GM12878 (cell line): Measurements from ENCODE around the gene SEC24C. TPM values are rescaled to one million over a fixed set of nuclear protein-coding genes. Genes with fewer than 3 reads are reported as not detected.

Experiments
- SMAD5 ChIP-seq: IDR thresholded peaks from 2 replicates; pipeline ENCODE4 v1.6.1; 2016; ENCODE audit warnings: antibody characterized with exemption, low read depth
- SMC3 ChIP-seq: IDR thresholded peaks from 2 replicates; pipeline ENCODE4 v1.6.1; 2011; ENCODE audit warnings: low read length, improper control_type of control experiment, borderline replicate concordance
- SP1 ChIP-seq: IDR thresholded peaks from one replicate; pipeline ENCODE4 v1.6.1; 2011; ENCODE audit warnings: low read depth, low read length
- SRF ChIP-seq, 2 experiments: IDR thresholded peaks; 2 replicates each; pipeline ENCODE4 v1.6.1; 2011; ENCODE audit warnings: low read depth in 2 of 2, low read length in 2 of 2, mild to moderate bottlenecking in 1 of 2, moderate library complexity in 1 of 2
- ZBTB4 ChIP-seq: fragments of 450-650 bp; formaldehyde crosslinking; IDR thresholded peaks from 2 replicates; pipeline ENCODE4 v1.4.0; 2022; ENCODE audit warnings: mild to moderate bottlenecking, moderate library complexity
- polyA plus RNA-seq, 11 experiments: library from polyadenylated mRNA; depleted of rRNA in 4 of 11; unstranded in 6 of 11; stranded (reverse) in 5 of 11; fragments of >200 nt; fragmentation: Nextera tagmentation in 4 of 11; fragmentation: Illumina TruSeq in 1 of 11; extraction: Ambion mirVana in 4 of 11; extraction: Trizol in 1 of 11; gene quantifications; 1 replicate in 1 of 11; 2 replicates in 10 of 11; pipeline versions ENCODE4 v1.2.1 to v1.2.3, GENCODE V29; 2011 to 2016; ENCODE audit warnings: inconsistent platforms in 2 of 11, missing spikeins in 2 of 11, low read depth in 1 of 11
- total RNA-seq, 4 experiments: library from RNA; depleted of rRNA in 3 of 4; stranded (reverse); fragments of >200 nt in 3 of 4; fragmentation: Illumina TruSeq in 1 of 4; extraction: Trizol in 1 of 4; gene quantifications; 2 replicates each; pipeline versions ENCODE4 v1.2.1 to v1.2.3, GENCODE V29; 2013 to 2021
- TF ChIP-seq, protein P1 (sequence below): fragments of 450-650 bp; IDR thresholded peaks from 2 replicates; pipeline ENCODE4 v1.6.1; 2017; ENCODE audit warnings: mild to moderate bottlenecking, moderate library complexity

Gene SEC24C
- total and polyA plus RNA-seq, 10 of the 15 experiments (the other 5 are each of a cell fraction or from before 2014, with no cell fraction given) = 12.7 to 117 (median 73.8) TPM

DNA sequence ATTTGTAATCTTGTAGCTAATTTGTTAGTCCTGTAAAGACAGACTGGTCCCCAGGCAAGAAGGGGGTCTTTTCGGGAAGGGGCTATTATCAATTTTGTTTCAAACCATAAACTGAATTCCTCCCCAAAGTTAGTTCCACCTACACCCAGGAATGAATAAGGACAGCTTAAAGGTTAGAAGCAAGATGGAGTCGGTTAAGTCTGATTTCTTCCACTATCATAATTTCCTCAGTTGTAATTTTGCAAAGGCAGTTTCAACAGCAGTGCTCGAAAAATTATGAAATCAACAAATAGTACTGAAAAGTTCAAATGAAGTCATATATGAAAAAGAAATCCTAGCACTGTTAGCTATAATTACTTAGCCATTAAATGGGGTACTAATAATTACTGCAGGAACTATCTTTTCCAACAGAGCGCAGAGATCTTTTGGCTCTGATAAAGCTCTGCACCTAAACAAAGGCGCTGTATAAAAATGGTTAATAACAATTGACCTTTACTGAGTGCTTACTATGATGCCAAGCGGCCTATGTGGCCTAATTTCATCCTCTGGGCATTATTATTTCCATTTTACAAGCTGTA is 756 bp upstream of the SEC24C start (continued):
- TF ChIP-seq SP1 = no peak
- TF ChIP-seq SRF (IDR thresholded peaks at IDR 0.05; ENCODE audit: low read depth in 2 of 2, low read length in 2 of 2) = no peak
- 0 out of 2 replicates have a peak, but pooled peaks have one; percentile 29 for TF ChIP-seq ZBTB4
- no peak for TF ChIP-seq SMC3
- no peak for TF ChIP-seq SMAD5
- TF ChIP-seq, protein P1, sequence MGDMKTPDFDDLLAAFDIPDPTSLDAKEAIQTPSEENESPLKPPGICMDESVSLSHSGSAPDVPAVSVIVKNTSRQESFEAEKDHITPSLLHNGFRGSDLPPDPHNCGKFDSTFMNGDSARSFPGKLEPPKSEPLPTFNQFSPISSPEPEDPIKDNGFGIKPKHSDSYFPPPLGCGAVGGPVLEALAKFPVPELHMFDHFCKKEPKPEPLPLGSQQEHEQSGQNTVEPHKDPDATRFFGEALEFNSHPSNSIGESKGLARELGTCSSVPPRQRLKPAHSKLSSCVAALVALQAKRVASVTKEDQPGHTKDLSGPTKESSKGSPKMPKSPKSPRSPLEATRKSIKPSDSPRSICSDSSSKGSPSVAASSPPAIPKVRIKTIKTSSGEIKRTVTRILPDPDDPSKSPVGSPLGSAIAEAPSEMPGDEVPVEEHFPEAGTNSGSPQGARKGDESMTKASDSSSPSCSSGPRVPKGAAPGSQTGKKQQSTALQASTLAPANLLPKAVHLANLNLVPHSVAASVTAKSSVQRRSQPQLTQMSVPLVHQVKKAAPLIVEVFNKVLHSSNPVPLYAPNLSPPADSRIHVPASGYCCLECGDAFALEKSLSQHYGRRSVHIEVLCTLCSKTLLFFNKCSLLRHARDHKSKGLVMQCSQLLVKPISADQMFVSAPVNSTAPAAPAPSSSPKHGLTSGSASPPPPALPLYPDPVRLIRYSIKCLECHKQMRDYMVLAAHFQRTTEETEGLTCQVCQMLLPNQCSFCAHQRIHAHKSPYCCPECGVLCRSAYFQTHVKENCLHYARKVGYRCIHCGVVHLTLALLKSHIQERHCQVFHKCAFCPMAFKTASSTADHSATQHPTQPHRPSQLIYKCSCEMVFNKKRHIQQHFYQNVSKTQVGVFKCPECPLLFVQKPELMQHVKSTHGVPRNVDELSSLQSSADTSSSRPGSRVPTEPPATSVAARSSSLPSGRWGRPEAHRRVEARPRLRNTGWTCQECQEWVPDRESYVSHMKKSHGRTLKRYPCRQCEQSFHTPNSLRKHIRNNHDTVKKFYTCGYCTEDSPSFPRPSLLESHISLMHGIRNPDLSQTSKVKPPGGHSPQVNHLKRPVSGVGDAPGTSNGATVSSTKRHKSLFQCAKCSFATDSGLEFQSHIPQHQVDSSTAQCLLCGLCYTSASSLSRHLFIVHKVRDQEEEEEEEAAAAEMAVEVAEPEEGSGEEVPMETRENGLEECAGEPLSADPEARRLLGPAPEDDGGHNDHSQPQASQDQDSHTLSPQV = peak; percentile 96
- TF ChIP-seq, all 136 proteins: peak for 10
